HEK293 (cell line): ENCODE data around the gene RHBG.

Experiments used
- EGR2 ChIP-seq: fragments of 450-650 bp; formaldehyde crosslinking; IDR thresholded peaks from 2 replicates; pipeline ENCODE4 v1.5.1; 2016; ENCODE audit warnings: low read depth, missing biosample characterization, missing genetic modification characterization
- REPIN1 ChIP-seq: fragments of 450-650 bp; formaldehyde crosslinking; IDR thresholded peaks from 2 replicates; pipeline ENCODE4 v1.5.1; 2017; ENCODE audit warnings: missing biosample characterization, missing genetic modification characterization, low read depth
- ZFP37 ChIP-seq: fragments of 450-650 bp; formaldehyde crosslinking; IDR thresholded peaks from 2 replicates; pipeline ENCODE4 v1.5.1; 2016; ENCODE audit warnings: missing biosample characterization, missing genetic modification characterization
- ZNF121 ChIP-seq: fragments of 450-650 bp; formaldehyde crosslinking; IDR thresholded peaks from 2 replicates; pipeline ENCODE4 v1.5.1; 2016; ENCODE audit warnings: missing biosample characterization, missing genetic modification characterization
- ZNF416 ChIP-seq: fragments of 450-650 bp; formaldehyde crosslinking; IDR thresholded peaks from 2 replicates; pipeline ENCODE4 v1.5.1; 2016; ENCODE audit warnings: missing biosample characterization, missing genetic modification characterization
- ZNF549 ChIP-seq: fragments of 450-650 bp; IDR thresholded peaks from 2 replicates; pipeline ENCODE4 v1.5.1; 2018; ENCODE audit warnings: missing biosample characterization, missing genetic modification characterization, mild to moderate bottlenecking, inconsistent platforms, moderate library complexity
- ZNF626 ChIP-seq: fragments of 450-650 bp; sonication (Bioruptor Pico); formaldehyde crosslinking; IDR thresholded peaks from 2 replicates; pipeline ENCODE4 v1.5.1; 2018; ENCODE audit warnings: missing biosample characterization, missing genetic modification characterization, inconsistent platforms
- TF ChIP-seq, protein P1 (sequence below): fragments of 450-650 bp; formaldehyde crosslinking; IDR thresholded peaks from 2 replicates; pipeline ENCODE4 v1.5.1; 2016; ENCODE audit warnings: missing biosample characterization, missing genetic modification characterization
- TF ChIP-seq, protein P2 (sequence below): fragments of 450-650 bp; formaldehyde crosslinking; IDR thresholded peaks from 2 replicates; pipeline ENCODE4 v1.5.1; 2016; ENCODE audit warnings: missing biosample characterization, missing genetic modification characterization

DNA sequence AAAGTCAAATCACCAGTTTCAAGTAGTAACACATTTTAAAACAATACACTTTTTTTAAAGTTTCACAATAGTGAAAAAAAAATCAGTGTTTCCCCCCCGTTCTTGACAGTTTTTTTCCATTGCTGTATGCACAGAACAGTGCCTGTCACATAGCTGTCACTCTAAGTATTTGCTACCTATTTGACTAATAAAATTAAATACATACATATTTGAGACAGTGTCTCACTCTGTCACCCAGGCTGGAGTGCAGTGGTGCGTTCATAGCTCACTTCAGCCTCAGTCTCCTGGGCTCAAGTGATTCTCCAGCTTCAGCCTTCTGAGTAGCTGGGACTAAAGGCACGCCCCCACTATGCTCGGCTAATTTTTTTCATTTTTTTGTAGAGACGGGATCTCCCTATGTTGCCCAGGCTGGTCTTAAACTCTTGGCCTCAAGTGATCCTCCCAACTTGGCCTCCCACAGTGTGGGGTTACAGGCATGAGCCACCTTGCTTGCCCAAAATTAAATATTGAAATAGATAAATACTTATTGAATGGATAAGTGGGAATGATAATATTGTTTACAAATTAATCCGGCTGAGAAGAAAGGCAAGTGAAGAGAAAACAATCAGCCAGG, 12.6 kb upstream of the RHBG start:
- no peak for TF ChIP-seq ZNF549
- TF ChIP-seq, protein P1, sequence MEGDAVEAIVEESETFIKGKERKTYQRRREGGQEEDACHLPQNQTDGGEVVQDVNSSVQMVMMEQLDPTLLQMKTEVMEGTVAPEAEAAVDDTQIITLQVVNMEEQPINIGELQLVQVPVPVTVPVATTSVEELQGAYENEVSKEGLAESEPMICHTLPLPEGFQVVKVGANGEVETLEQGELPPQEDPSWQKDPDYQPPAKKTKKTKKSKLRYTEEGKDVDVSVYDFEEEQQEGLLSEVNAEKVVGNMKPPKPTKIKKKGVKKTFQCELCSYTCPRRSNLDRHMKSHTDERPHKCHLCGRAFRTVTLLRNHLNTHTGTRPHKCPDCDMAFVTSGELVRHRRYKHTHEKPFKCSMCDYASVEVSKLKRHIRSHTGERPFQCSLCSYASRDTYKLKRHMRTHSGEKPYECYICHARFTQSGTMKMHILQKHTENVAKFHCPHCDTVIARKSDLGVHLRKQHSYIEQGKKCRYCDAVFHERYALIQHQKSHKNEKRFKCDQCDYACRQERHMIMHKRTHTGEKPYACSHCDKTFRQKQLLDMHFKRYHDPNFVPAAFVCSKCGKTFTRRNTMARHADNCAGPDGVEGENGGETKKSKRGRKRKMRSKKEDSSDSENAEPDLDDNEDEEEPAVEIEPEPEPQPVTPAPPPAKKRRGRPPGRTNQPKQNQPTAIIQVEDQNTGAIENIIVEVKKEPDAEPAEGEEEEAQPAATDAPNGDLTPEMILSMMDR (tag by site-specific recombination): no peak
- TF ChIP-seq, protein P2, sequence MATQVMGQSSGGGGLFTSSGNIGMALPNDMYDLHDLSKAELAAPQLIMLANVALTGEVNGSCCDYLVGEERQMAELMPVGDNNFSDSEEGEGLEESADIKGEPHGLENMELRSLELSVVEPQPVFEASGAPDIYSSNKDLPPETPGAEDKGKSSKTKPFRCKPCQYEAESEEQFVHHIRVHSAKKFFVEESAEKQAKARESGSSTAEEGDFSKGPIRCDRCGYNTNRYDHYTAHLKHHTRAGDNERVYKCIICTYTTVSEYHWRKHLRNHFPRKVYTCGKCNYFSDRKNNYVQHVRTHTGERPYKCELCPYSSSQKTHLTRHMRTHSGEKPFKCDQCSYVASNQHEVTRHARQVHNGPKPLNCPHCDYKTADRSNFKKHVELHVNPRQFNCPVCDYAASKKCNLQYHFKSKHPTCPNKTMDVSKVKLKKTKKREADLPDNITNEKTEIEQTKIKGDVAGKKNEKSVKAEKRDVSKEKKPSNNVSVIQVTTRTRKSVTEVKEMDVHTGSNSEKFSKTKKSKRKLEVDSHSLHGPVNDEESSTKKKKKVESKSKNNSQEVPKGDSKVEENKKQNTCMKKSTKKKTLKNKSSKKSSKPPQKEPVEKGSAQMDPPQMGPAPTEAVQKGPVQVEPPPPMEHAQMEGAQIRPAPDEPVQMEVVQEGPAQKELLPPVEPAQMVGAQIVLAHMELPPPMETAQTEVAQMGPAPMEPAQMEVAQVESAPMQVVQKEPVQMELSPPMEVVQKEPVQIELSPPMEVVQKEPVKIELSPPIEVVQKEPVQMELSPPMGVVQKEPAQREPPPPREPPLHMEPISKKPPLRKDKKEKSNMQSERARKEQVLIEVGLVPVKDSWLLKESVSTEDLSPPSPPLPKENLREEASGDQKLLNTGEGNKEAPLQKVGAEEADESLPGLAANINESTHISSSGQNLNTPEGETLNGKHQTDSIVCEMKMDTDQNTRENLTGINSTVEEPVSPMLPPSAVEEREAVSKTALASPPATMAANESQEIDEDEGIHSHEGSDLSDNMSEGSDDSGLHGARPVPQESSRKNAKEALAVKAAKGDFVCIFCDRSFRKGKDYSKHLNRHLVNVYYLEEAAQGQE (tag by site-specific recombination): no peak
- TF ChIP-seq EGR2 (tag by site-specific recombination): no peak
- no peak for TF ChIP-seq ZNF626 (tag by site-specific recombination)
- no peak for TF ChIP-seq ZNF416 (tag by site-specific recombination)
- TF ChIP-seq ZFP37 (tag by site-specific recombination): no peak
- no peak for TF ChIP-seq REPIN1
- no peak; the same call in 1 of the 2 replicates for TF ChIP-seq ZNF121 (tag by site-specific recombination)
